SK-N-SH (cell line): Measurements from ENCODE around the gene ZKSCAN2. TPM values are rescaled to one million over a fixed set of nuclear protein-coding genes. Genes with fewer than 3 reads are reported as not detected.

Source experiments
- EZH2phosphoT487 ChIP-seq: fragments of 200-600 bp; sonication (generic); IDR thresholded peaks from 2 replicates; pipeline ENCODE4 v1.6.1; 2017; ENCODE audit warnings: low read depth, mixed run types, mild to moderate bottlenecking, antibody characterized with exemption, moderate library complexity, borderline replicate concordance
- IRF3 ChIP-seq: fragments of 150-350 bp; IDR thresholded peaks from 2 replicates; pipeline ENCODE4 v1.6.1; 2016; ENCODE audit warnings: mild to moderate bottlenecking, low read depth, low read length
- polyA plus RNA-seq, 3 experiments: library from polyadenylated mRNA; depleted of rRNA; stranded (reverse); fragments of >200 nt; gene quantifications; 2 replicates each; pipeline ENCODE4 v1.2.3, GENCODE V29; 2012

ZKSCAN2 gene
- polyA plus RNA-seq, 1 of the 3 experiments (the other 2 are of a cell fraction), result 1.6 TPM

DNA sequence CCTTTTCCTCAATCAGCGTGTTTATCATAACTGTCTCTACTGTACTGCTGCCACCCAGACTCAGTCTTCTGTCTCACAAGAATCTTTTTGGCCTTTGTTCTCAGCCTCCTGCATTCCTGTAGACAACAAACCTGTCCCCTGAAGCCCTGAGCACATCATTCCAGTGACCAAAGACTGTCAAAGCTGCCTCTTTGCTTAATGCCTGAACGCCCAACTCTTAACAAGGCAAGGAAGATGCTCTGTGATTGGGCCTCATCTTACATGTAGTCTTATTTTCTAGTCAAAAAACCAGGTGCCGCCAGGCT is 70.2 kb downstream of the ZKSCAN2 start (continued):
- TF ChIP-seq IRF3 (no peak), EZH2phosphoT487 (no peak)

Other genes starting within 250 kb of the ZKSCAN2 start
- gene ARHGAP17, start 242.5 kb downstream of the ZKSCAN2 start, polyA plus RNA-seq (2012; rRNA removed), result 24.0 and 33.4 TPM in 2 replicates
- gene LCMT1, start 146.1 kb downstream of the ZKSCAN2 start, polyA plus RNA-seq (2012; rRNA removed), result 27.7 and 29.8 TPM in 2 replicates
- 0.03 TPM in 1 of 2 replicates, not detected in the other for gene AQP8, start 40.9 kb downstream of the ZKSCAN2 start, polyA plus RNA-seq (2012; rRNA removed)